Transverse colon (tissue), 4 donors: ENCODE results near the gene CDC42.

ENCODE experiments used
- CTCF ChIP-seq, 5 experiments: fragments of 200-600 bp in 3 of 5; fragments of 450-650 bp in 2 of 5; sonication (generic) in 3 of 5; IDR thresholded peaks; 1 replicate in 2 of 5; 2 replicates in 3 of 5; pipeline ENCODE4 v1.5.1; 2016 to 2017; ENCODE audit warnings: antibody characterized with exemption in 5 of 5, inconsistent platforms in 3 of 5, mild to moderate bottlenecking in 2 of 5, moderate library complexity in 1 of 5
- POLR2AphosphoS5 ChIP-seq, 3 donors: sonication (generic); formaldehyde crosslinking; IDR thresholded peaks; one replicate each; pipeline ENCODE4 v1.6.1; 2016; ENCODE audit warnings: antibody characterized with exemption in 3 of 3

DNA sequence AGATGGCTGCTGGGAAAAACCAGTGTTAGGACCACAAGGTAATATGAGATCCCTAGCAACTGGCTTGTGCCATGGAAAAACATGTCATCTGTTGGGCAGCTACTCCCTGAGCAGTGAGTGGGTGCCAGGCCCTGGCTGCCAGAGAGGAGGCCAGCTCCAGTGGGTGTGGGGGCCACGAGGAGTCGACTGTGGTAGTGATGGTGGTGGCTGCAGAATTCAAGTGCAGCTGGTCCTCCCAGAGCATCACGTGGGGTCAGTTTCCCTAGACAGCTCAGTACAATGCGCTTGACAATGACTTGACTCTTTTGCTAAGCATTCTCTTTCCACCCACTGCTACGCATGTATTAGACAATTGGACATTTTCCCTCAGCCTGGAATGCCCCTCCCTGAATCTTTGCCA is 14.5 kb upstream of the CDC42 start:
- TF ChIP-seq CTCF (IDR thresholded peaks at IDR 0.05) (no peak), POLR2AphosphoS5 (IDR thresholded peaks at IDR 0.05) (no peak)
